ENCODE results near the gene ABCC8.

ABCC8 gene

DNA sequence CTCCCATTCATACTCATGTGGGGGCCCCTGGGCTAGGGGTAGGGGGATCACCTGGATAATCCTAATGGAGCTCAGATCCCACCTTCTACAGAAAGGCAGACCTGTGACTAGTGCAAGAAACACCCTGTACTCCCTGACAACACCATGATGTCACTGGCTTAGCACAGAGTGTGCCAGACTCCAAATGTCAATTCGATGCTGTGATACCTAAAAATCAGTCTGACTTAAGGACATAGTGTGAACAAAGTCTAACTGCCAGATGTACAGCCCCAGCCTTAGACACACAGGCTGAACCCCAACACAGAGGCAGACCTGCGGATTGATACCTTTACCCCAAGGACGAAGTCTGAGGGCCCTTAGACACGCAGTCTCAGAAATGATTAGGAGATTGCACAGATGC, 8.5 kb downstream of the ABCC8 start:
- H4K20me1 ChIP-seq (ENCODE audit: insufficient read depth) = no peaks in the 10 kb centered on the region
- no peak overlapping the region for H3K9ac ChIP-seq
- no peak overlapping the region for H3K4me2 ChIP-seq
- H3K4me3 ChIP-seq (IDR thresholded peaks at IDR 0.05; ENCODE audit: insufficient read depth, low read depth, low read length) = no peak overlapping the region
- H3K36me3 ChIP-seq (ENCODE audit: insufficient read depth) = no peaks in the 10 kb centered on the region
- H3K79me2 ChIP-seq (ENCODE audit: insufficient read depth, low read depth) = no peaks in the 10 kb centered on the region
- H2AFZ ChIP-seq (ENCODE audit: low read depth) = no peak overlapping the region
- H3K27ac ChIP-seq = no peak overlapping the region
- no peaks in the 10 kb centered on the region for H3K4me1 ChIP-seq (ENCODE audit: low read depth, poor library complexity, severe bottlenecking)
- TF ChIP-seq, protein P1, sequence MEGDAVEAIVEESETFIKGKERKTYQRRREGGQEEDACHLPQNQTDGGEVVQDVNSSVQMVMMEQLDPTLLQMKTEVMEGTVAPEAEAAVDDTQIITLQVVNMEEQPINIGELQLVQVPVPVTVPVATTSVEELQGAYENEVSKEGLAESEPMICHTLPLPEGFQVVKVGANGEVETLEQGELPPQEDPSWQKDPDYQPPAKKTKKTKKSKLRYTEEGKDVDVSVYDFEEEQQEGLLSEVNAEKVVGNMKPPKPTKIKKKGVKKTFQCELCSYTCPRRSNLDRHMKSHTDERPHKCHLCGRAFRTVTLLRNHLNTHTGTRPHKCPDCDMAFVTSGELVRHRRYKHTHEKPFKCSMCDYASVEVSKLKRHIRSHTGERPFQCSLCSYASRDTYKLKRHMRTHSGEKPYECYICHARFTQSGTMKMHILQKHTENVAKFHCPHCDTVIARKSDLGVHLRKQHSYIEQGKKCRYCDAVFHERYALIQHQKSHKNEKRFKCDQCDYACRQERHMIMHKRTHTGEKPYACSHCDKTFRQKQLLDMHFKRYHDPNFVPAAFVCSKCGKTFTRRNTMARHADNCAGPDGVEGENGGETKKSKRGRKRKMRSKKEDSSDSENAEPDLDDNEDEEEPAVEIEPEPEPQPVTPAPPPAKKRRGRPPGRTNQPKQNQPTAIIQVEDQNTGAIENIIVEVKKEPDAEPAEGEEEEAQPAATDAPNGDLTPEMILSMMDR (conservative IDR thresholded peaks at IDR 0.05; ENCODE audit: low read depth, low read length) = no peak
- no peaks in the 10 kb centered on the region for H3K27me3 ChIP-seq (ENCODE audit: insufficient read depth, low read depth)

DNA sequence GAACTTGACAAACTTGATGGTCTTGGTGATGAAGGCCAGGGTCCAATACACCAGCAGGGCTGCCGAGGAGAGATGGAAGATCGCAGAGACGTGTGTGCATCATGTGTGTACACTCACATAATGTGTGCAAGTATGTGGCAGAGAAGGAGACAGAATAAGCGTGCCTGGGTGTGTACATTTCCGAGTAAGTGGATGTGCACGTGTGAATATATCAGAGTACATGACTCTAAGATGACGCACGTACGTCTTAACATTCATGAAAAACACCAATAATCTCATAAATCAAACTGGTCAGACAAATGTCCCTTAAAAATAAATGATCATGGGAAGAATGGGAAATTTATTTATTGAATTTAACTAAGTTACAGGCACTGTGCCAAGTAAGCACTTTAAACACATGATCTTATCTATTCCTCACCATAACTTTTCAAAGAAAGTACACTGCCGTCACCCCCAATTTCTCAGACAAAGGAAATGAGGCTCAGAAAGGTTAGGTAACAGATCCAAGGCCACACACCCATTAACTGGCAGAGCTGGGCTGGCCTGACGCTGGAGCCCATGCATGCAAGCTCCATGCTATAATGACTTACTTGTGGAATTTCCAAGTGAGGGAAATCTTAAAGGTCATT, 13.0 kb downstream of the ABCC8 start:
- H3K9ac ChIP-seq = no peak overlapping the region
- no peaks in the 10 kb centered on the region for H4K20me1 ChIP-seq (ENCODE audit: insufficient read depth)
- no peaks in the 10 kb centered on the region for H3K4me1 ChIP-seq (ENCODE audit: low read depth, poor library complexity, severe bottlenecking)
- H3K79me2 ChIP-seq (ENCODE audit: insufficient read depth, low read depth) = no peaks in the 10 kb centered on the region
- no peak overlapping the region for H2AFZ ChIP-seq (ENCODE audit: low read depth)
- no peak overlapping the region for H3K4me3 ChIP-seq (IDR thresholded peaks at IDR 0.05; ENCODE audit: insufficient read depth, low read depth, low read length)
- H3K4me2 ChIP-seq = no peak overlapping the region
- H3K27me3 ChIP-seq (ENCODE audit: insufficient read depth, low read depth) = no peaks in the 10 kb centered on the region
- no peaks in the 10 kb centered on the region for H3K36me3 ChIP-seq (ENCODE audit: insufficient read depth)
- TF ChIP-seq, protein P1 (conservative IDR thresholded peaks at IDR 0.05; ENCODE audit: low read depth, low read length) = no peak
- H3K27ac ChIP-seq = no peak overlapping the region

DNA sequence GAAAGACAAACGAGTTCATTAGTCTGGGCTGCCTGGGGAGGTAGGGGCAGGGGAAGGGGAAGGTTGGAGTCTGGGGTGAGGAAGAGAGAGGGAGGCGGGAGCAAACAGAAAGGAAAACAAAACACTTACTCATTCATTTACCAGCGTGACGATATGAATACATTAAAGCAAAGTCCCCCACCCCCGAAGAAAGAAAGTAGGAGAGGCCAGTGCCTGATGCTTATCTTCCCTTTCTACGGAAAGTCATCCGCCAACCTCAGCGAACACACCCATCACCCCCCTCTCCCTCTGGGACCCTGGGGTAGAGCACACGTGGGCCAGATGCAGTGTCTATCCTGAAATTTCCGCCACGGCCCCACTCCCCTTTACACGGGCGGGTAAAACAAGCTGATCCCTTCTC, 13.7 kb downstream of the ABCC8 start:
- no peaks in the 10 kb centered on the region for H4K20me1 ChIP-seq (ENCODE audit: insufficient read depth)
- no peak overlapping the region for H3K4me2 ChIP-seq
- no peaks in the 10 kb centered on the region for H3K27me3 ChIP-seq (ENCODE audit: insufficient read depth, low read depth)
- H3K79me2 ChIP-seq (ENCODE audit: insufficient read depth, low read depth) = no peaks in the 10 kb centered on the region
- TF ChIP-seq, protein P1 (conservative IDR thresholded peaks at IDR 0.05; ENCODE audit: low read depth, low read length) = no peak
- no peaks in the 10 kb centered on the region for H3K36me3 ChIP-seq (ENCODE audit: insufficient read depth)
- H3K4me1 ChIP-seq (ENCODE audit: low read depth, poor library complexity, severe bottlenecking) = no peaks in the 10 kb centered on the region
- H3K9ac ChIP-seq = no peak overlapping the region
- no peak overlapping the region for H3K4me3 ChIP-seq (IDR thresholded peaks at IDR 0.05; ENCODE audit: insufficient read depth, low read depth, low read length)
- H3K27ac ChIP-seq = no peak overlapping the region
- no peak overlapping the region for H2AFZ ChIP-seq (ENCODE audit: low read depth)

DNA sequence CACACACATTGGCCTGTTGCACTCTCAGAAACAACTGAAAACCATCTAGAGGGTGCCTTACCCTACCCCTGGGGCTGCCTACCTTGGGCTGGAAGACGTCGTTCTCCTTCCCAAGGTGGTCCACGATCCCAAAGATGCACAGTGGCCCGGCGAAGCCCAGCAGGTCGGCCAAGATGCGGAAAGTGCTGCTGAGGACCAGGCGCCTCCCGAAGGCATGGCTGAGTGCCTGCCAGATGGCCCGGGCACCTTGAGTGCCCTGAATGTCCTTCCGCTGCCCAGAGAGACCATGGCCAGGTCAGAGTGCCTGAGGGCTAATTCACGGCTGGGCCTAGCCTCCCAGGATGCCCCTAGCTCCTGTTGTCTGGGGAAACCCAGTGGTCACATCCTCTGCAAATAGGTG, 16.2 kb downstream of the ABCC8 start:
- Histone ChIP-seq H3K79me2 (ENCODE audit: insufficient read depth, low read depth) (no peaks in the 10 kb centered on the region), H3K36me3 (ENCODE audit: insufficient read depth) (no peaks in the 10 kb centered on the region), H3K4me1 (ENCODE audit: low read depth, poor library complexity, severe bottlenecking) (no peaks in the 10 kb centered on the region), H3K9ac (no peak overlapping the region), H3K27me3 (ENCODE audit: insufficient read depth, low read depth) (no peaks in the 10 kb centered on the region), H3K4me2 (no peak overlapping the region), H3K27ac (no peak overlapping the region), H2AFZ (ENCODE audit: low read depth) (no peak overlapping the region), H4K20me1 (ENCODE audit: insufficient read depth) (no peaks in the 10 kb centered on the region), H3K4me3 (IDR thresholded peaks at IDR 0.05; ENCODE audit: insufficient read depth, low read depth, low read length) (no peak overlapping the region)
- TF ChIP-seq, protein P1 (conservative IDR thresholded peaks at IDR 0.05; ENCODE audit: low read depth, low read length) = no peak

All from KMS-11 (cell line).